Pancreas (tissue), 10 donors: ENCODE results near the gene ZDHHC17. TPM values are rescaled to one million over a fixed set of nuclear protein-coding genes. Genes with fewer than 3 reads are reported as not detected.
"Not testable (repeated sequence)": the region's sequence is repeated elsewhere in the genome, so short reads cannot be mapped to it uniquely, and the experiment has no call there.

Experiments
- ATAC-seq, 4 donors: fragments of 200-7000 bp; cut with Tn5 transposase; one replicate each; pipeline versions ENCODE4 v1.8.0 to v1.9.1; 2020; ENCODE audit warnings: mild to moderate bottlenecking in 4 of 4, moderate library complexity in 4 of 4
- DNase-seq, 6 donors: peaks; one replicate each; pipeline ENCODE4 v3.0.0-alpha.2; 2020
- FAIRE-seq: peaks from 2 replicates; lab custom pipeline; 2012; peaks lifted over from hg19 to GRCh38; lab: Jason Lieb, UNC
- H3K27ac ChIP-seq, 4 donors: fragments of 200-600 bp; sonication (generic); 1 replicate in 3 of 4; 2 replicates in 1 of 4; pipeline versions ENCODE4 v1.5.0 to v1.8.0; 2020
- H3K27me3 ChIP-seq, 4 donors: fragments of 200-600 bp; one replicate each; pipeline ENCODE4 v1.8.0; 2021
- H3K36me3 ChIP-seq, 3 donors: fragments of 200-600 bp; sonication (generic) in 1 of 3; one replicate each; pipeline versions ENCODE4 v1.5.0 to v1.8.0; 2020 to 2021
- H3K4me1 ChIP-seq, 3 donors: fragments of 200-600 bp; one replicate each; pipeline ENCODE4 v1.8.0; 2021
- H3K4me3 ChIP-seq, 4 donors: fragments of 200-600 bp; sonication (generic) in 2 of 4; one replicate each; pipeline versions ENCODE4 v1.5.0 to v1.8.0; 2020 to 2021
- H3K9me3 ChIP-seq, 4 donors: fragments of 200-600 bp; one replicate each; pipeline ENCODE4 v1.8.0; 2021
- CTCF ChIP-seq, 4 donors: fragments of 200-600 bp; sonication (generic) in 3 of 4; IDR thresholded peaks; one replicate each; pipeline versions ENCODE4 v1.5.0 to v1.8.0; 2021; ENCODE audit warnings: antibody characterized with exemption in 4 of 4
- WGBS, 2 donors: extraction: QIAGEN DNeasy Blood & Tissue Kit; methylation state at CpG; one replicate each; pipeline ENCODE4 v1.1.7; 2013; 5-methylcytosine and 5-hydroxymethylcytosine counted together
- intact Hi-C, 3 donors: fragments of 100-400 bp; cut with DNase I; formaldehyde crosslinking; loops; one replicate each; pipeline versions ENCODE4 v1.11.1 to v1.14.2; 2022
- polyA plus RNA-seq, 2 donors: library from polyadenylated mRNA; stranded (reverse); fragments of 200-250 nt; gene quantifications; one replicate each; pipeline ENCODE4 v1.2.3, GENCODE V29; 2013
- total RNA-seq, 6 donors: library from RNA; stranded (reverse); fragmentation: NEBNext Ultra II Directional in 4 of 6; extraction: Animal tissue kit (Norgen Biotek cat#: 25700) in 4 of 6; gene quantifications; one replicate each; pipeline versions ENCODE4 v1.2.1 to v1.2.4, GENCODE V29; 2021 to 2023
- donor health status: healthy with polysubstance abuse.
- donor health status: DM: no; HTN: no; CAD: no; lungs with moderate emphysema.
- donor health status: DM: no; HTN: no; CAD: no.
- donor health status: control.
- donor health status: control.
- donor health status: Bipolar disorder and iron deficiency.
- donor health status: DM: yes; HTN: yes; CAD: no.
- donor health status: DM: no; HTN: no; CAD: no.
- donor health status: DM: no; HTN: no; CAD: no.
- donor health status: DM: yes; HTN: yes; CAD: no.

The ZDHHC17 gene
- total and polyA plus RNA-seq, 8 donors = 9.5 to 24.3 (median 14.4) TPM

- TF ChIP-seq CTCF (IDR thresholded peaks at IDR 0.05) = no peak
- Histone ChIP-seq H3K4me1 (no peaks in the 10 kb centered on the region), H3K4me3 (no peak overlapping the region), H3K27me3 (no peaks in the 10 kb centered on the region), H3K36me3 (no peaks in the 10 kb centered on the region), H3K9me3 (no peaks in the 10 kb centered on the region), H3K27ac (no peak overlapping the region)
- ATAC-seq (no peak), DNase-seq (no peak), FAIRE-seq (no peak)
- 84 to 100% methylated on average over 1 of the region's 1 CpG for WGBS, 2 donors
- intact Hi-C loops = no loop called here
Measured at GRCh38 chr12:76717314-76717713, 46.6 kb upstream of the ZDHHC17 start.

- H3K36me3 ChIP-seq = no peaks in the 10 kb centered on the region
- FAIRE-seq = no peak
- H3K9me3 ChIP-seq = no peaks in the 10 kb centered on the region
- no peak for TF ChIP-seq CTCF (IDR thresholded peaks at IDR 0.05)
- no peak for DNase-seq
- no peak overlapping the region for H3K4me3 ChIP-seq
- WGBS, 2 donors = 85 to 87% methylated on average over 5 of the region's 5 CpGs
- H3K4me1 ChIP-seq = no peaks in the 10 kb centered on the region
- intact Hi-C loops = no loop called here
- H3K27me3 ChIP-seq = no peaks in the 10 kb centered on the region
- no peak for ATAC-seq
- no peak overlapping the region for H3K27ac ChIP-seq
Measured at GRCh38 chr12:76719171-76720041, 44.5 kb upstream of the ZDHHC17 start.

DNA sequence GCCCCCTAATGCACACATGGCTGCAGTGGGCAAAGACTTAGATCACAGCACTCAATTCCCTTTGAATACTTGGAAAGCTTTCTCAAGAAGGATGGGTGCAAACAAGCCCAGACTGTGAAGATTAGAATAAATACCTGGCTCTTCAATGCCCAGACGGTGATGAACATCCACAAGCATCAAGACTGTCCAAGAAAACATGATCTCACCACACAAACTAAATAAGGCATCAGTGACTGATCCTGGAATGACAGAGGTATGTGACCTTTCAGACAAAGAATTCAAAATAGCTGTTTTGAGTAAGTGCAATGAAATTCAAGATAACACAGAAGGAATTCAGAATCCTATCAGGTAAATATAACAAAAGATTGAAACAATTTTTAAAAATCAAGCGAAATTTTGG lies 43.8 kb upstream of the ZDHHC17 start:
- H3K4me3 ChIP-seq = no peak overlapping the region
- 78% methylated on average over 2 of the region's 2 CpGs for WGBS, 2 donors
- no peak for DNase-seq
- no peak for TF ChIP-seq CTCF (IDR thresholded peaks at IDR 0.05)
- H3K27ac ChIP-seq = no peak overlapping the region
- H3K9me3 ChIP-seq = no peaks in the 10 kb centered on the region
- H3K27me3 ChIP-seq = no peaks in the 10 kb centered on the region
- H3K4me1 ChIP-seq = no peaks in the 10 kb centered on the region
- FAIRE-seq = no peak
- intact Hi-C loops = no loop called here
- H3K36me3 ChIP-seq = no peaks in the 10 kb centered on the region
- no peak for ATAC-seq

DNA sequence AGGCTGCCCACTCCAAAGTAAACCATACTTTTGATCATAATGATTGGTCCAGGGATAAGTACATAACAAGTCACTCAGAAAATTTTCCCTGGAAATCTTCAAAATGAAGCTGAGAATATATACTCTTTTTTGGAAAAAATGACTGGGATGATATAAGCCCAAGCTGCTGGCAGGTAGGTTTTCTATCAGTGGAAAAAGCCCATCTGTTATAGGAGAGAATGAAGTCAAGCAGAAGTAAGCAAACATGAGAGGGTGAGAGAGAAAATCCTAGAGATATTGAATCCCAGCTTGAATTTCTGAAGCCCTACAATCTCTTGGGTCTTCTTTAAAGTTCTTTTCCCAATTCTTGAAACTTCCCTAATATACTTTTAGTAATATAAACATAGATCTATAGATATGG lies 37.3 kb upstream of the ZDHHC17 start:
- no peak for FAIRE-seq
- Histone ChIP-seq H3K36me3 (no peaks in the 10 kb centered on the region), H3K27ac (no peak overlapping the region), H3K4me3 (no peak overlapping the region), H3K27me3 (no peaks in the 10 kb centered on the region), H3K4me1 (no peaks in the 10 kb centered on the region), H3K9me3 (no peaks in the 10 kb centered on the region)
- no peak for DNase-seq
- no peak for TF ChIP-seq CTCF (IDR thresholded peaks at IDR 0.05)
- intact Hi-C loops = no loop called here
- ATAC-seq = no peak

DNA sequence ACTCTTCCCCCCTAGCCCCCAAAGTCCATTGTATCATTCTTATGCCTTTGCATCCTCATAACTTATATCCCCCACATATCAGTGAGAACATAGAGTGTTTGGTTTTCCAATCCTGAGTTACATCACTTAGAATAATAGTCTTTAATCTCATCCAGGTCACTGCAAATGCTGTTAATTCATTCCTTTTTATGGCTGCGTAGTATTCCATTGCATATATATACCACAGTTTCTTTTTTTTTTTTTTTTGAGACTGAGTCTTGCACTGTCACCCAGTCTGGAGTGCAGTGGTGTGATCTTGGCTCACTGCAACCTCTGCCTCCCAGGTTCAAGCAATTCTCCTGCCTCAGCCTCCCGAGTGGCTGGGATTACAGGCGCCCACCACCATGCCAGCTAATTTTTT lies 31.7 kb upstream of the ZDHHC17 start:
- H3K4me1 ChIP-seq, DNase-seq, H3K27ac ChIP-seq, H3K27me3 ChIP-seq, intact Hi-C loops, H3K36me3 ChIP-seq, H3K9me3 ChIP-seq, H3K4me3 ChIP-seq, ATAC-seq, FAIRE-seq: not testable (repeated sequence)
- WGBS, 2 donors = 82 to 87% methylated on average over 3 of the region's 3 CpGs

GRCh38 chr12:76737689-76738088 lies 26.2 kb upstream of the ZDHHC17 start:
- H3K27me3 ChIP-seq, H3K4me3 ChIP-seq, H3K27ac ChIP-seq, H3K4me1 ChIP-seq, ATAC-seq, DNase-seq, H3K36me3 ChIP-seq, FAIRE-seq, intact Hi-C loops, H3K9me3 ChIP-seq: not testable (repeated sequence)
- WGBS, 2 donors = 91 to 93% methylated on average over 1 to 2 of the region's 2 CpGs
